Measurements from ENCODE around the gene TMEM233. TPM values are rescaled to one million over a fixed set of nuclear protein-coding genes. Genes with fewer than 3 reads are reported as not detected.

TMEM233 gene
- total and polyA plus RNA-seq, 2 experiments from 2014 or later = 0.24 to 0.71 TPM

GRCh38 chr12:119565404-119565803, 28.2 kb upstream of the TMEM233 start (continued):
- TF ChIP-seq ZNF462 (CRISPR knock-in tag; IDR thresholded peaks at IDR 0.05) (no peak), CREB1 (CRISPR knock-in tag; IDR thresholded peaks at IDR 0.05; ENCODE audit: low read depth) (no peak), EZH2phosphoT487 (IDR thresholded peaks at IDR 0.05; ENCODE audit: unreplicated experiment) (no peak), NANOG (IDR thresholded peaks at IDR 0.05; ENCODE audit: borderline replicate concordance) (no peak), EZH2 (IDR thresholded peaks at IDR 0.05; ENCODE audit: low read depth, unreplicated experiment) (no peak)
- TF ChIP-seq, protein P1, sequence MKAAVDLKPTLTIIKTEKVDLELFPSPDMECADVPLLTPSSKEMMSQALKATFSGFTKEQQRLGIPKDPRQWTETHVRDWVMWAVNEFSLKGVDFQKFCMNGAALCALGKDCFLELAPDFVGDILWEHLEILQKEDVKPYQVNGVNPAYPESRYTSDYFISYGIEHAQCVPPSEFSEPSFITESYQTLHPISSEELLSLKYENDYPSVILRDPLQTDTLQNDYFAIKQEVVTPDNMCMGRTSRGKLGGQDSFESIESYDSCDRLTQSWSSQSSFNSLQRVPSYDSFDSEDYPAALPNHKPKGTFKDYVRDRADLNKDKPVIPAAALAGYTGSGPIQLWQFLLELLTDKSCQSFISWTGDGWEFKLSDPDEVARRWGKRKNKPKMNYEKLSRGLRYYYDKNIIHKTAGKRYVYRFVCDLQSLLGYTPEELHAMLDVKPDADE (IDR thresholded peaks at IDR 0.05) = no peak
- TF ChIP-seq, protein P2, sequence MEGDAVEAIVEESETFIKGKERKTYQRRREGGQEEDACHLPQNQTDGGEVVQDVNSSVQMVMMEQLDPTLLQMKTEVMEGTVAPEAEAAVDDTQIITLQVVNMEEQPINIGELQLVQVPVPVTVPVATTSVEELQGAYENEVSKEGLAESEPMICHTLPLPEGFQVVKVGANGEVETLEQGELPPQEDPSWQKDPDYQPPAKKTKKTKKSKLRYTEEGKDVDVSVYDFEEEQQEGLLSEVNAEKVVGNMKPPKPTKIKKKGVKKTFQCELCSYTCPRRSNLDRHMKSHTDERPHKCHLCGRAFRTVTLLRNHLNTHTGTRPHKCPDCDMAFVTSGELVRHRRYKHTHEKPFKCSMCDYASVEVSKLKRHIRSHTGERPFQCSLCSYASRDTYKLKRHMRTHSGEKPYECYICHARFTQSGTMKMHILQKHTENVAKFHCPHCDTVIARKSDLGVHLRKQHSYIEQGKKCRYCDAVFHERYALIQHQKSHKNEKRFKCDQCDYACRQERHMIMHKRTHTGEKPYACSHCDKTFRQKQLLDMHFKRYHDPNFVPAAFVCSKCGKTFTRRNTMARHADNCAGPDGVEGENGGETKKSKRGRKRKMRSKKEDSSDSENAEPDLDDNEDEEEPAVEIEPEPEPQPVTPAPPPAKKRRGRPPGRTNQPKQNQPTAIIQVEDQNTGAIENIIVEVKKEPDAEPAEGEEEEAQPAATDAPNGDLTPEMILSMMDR (conservative IDR thresholded peaks at IDR 0.05; ENCODE audit: low read depth in 2 of 2) = no peak

Data from GM23338 (cell line).